ENCODE data around the gene GRM1.

GRCh38 chr6:146191612-146192011 is 162.8 kb downstream of the GRM1 start:
- TF ChIP-seq CTCF (conservative IDR thresholded peaks at IDR 0.05 in 1 of 2, IDR thresholded peaks at IDR 0.05 in 1 of 2; ENCODE audit: low read depth in 1 of 2, low read length in 2 of 2) (no peak), EZH2 (IDR thresholded peaks at IDR 0.05; ENCODE audit: low read length, missing control alignments) (no peak)
